Testis (tissue), 2 donors: ENCODE data around the gene LYPD6.

Experiments
- CTCF ChIP-seq, 3 experiments: fragments of 450-650 bp in 2 of 3; fragments of 200-600 bp in 1 of 3; sonication (generic) in 1 of 3; IDR thresholded peaks; one replicate each; pipeline ENCODE4 v1.5.1; 2016 to 2019; ENCODE audit warnings: antibody characterized with exemption in 3 of 3, mild to moderate bottlenecking in 2 of 3, moderate library complexity in 1 of 3
- POLR2A ChIP-seq: fragments of 450-650 bp; IDR thresholded peaks from one replicate; pipeline ENCODE4 v1.6.1; 2017; ENCODE audit warnings: antibody characterized with exemption, mild to moderate bottlenecking, moderate library complexity

- TF ChIP-seq CTCF (IDR thresholded peaks at IDR 0.05) (no peak), POLR2A (no peak)
Measured at GRCh38 chr2:149312039-149312438, 18.3 kb upstream of the LYPD6 start.
